ENCODE measurements around the gene BTG3. TPM values are rescaled to one million over a fixed set of nuclear protein-coding genes. Genes with fewer than 3 reads are reported as not detected.
A peak's percentile ranks its signal among the peaks of the same experiment; 100 is the strongest.

Gene BTG3
- total RNA-seq, 6 experiments from 2014 or later, result 22.3 to 37.4 (median 35.1) TPM

GRCh38 chr21:17570786-17571185 is 41.9 kb downstream of the BTG3 start:
- TF ChIP-seq CTCF (IDR thresholded peaks at IDR 0.05), result no peak
- DNase-seq, result no peak
- Mint-ChIP-seq H3K36me3 (ENCODE audit: low read depth) (no peaks in the 10 kb centered on the region), H3K27ac (no peak overlapping the region), H3K4me3 (no peak overlapping the region), H3K4me1 (ENCODE audit: low read depth) (no peaks in the 10 kb centered on the region), H3K27me3 (ENCODE audit: insufficient read depth) (peaks cover 11% of the 10 kb centered on the region; the same call in 1 of the 2 replicates), H3K9me3 (no peaks in the 10 kb centered on the region)

GRCh38 chr21:17560377-17561025 is 52.2 kb downstream of the BTG3 start:
- no peaks in the 10 kb centered on the region for H3K4me1 Mint-ChIP-seq (ENCODE audit: low read depth)
- H3K27me3 Mint-ChIP-seq (ENCODE audit: insufficient read depth), result no peaks in the 10 kb centered on the region; the same call in 1 of the 2 replicates
- TF ChIP-seq CTCF (IDR thresholded peaks at IDR 0.05), result no peak
- no peak overlapping the region for H3K4me3 Mint-ChIP-seq
- DNase-seq, result no peak
- H3K36me3 Mint-ChIP-seq (ENCODE audit: low read depth), result no peaks in the 10 kb centered on the region
- no peaks in the 10 kb centered on the region for H3K9me3 Mint-ChIP-seq
- no peak overlapping the region for H3K27ac Mint-ChIP-seq

GRCh38 chr21:17554679-17555465 is 57.8 kb downstream of the BTG3 start:
- H3K27ac Mint-ChIP-seq, result no peak overlapping the region

GRCh38 chr21:17554120-17554519 is 58.6 kb downstream of the BTG3 start:
- Mint-ChIP-seq H3K27ac (no peak overlapping the region), H3K4me3 (no peak overlapping the region), H3K9me3 (no peaks in the 10 kb centered on the region), H3K4me1 (ENCODE audit: low read depth) (no peaks in the 10 kb centered on the region), H3K36me3 (ENCODE audit: low read depth) (no peaks in the 10 kb centered on the region), H3K27me3 (ENCODE audit: insufficient read depth) (peaks cover 5% of the 10 kb centered on the region; the same call in 1 of the 2 replicates)
- no peak for TF ChIP-seq CTCF (IDR thresholded peaks at IDR 0.05)
- DNase-seq, result no peak

More at GRCh38 chr21:17554679-17555465, 57.8 kb downstream of the BTG3 start:
- H3K27me3 Mint-ChIP-seq (ENCODE audit: insufficient read depth), result peaks cover 5% of the 10 kb centered on the region; the same call in 1 of the 2 replicates
- H3K4me3 Mint-ChIP-seq, result no peak overlapping the region
- TF ChIP-seq CTCF (IDR thresholded peaks at IDR 0.05), result peak; percentile 59
- no peaks in the 10 kb centered on the region for H3K4me1 Mint-ChIP-seq (ENCODE audit: low read depth)
- DNase-seq, result no peak
- H3K9me3 Mint-ChIP-seq, result no peaks in the 10 kb centered on the region
- no peaks in the 10 kb centered on the region for H3K36me3 Mint-ChIP-seq (ENCODE audit: low read depth)

GRCh38 chr21:17552410-17552809 is 60.3 kb downstream of the BTG3 start:
- no peaks in the 10 kb centered on the region for H3K9me3 Mint-ChIP-seq
- no peak for TF ChIP-seq CTCF (IDR thresholded peaks at IDR 0.05)
- no peak for DNase-seq
- H3K4me3 Mint-ChIP-seq, result no peak overlapping the region
- H3K4me1 Mint-ChIP-seq (ENCODE audit: low read depth), result no peaks in the 10 kb centered on the region
- H3K27ac Mint-ChIP-seq, result no peak overlapping the region
- H3K27me3 Mint-ChIP-seq (ENCODE audit: insufficient read depth), result peaks cover 11% of the 10 kb centered on the region
- no peaks in the 10 kb centered on the region for H3K36me3 Mint-ChIP-seq (ENCODE audit: low read depth)

Data from HFFc6 (cell line).